ENCODE data around the gene MTX1.
A peak's percentile ranks its signal among the peaks of the same experiment; 100 is the strongest.
"Not testable (repeated sequence)": the region's sequence is repeated elsewhere in the genome, so short reads cannot be mapped to it uniquely, and the experiment has no call there.

Gene MTX1

GRCh38 chr1:155189926-155190325, 18.6 kb upstream of the MTX1 start:
- DNase-seq, result not testable (repeated sequence)

- DNase-seq, result no peak
Observed at GRCh38 chr1:155191904-155192303, 16.6 kb upstream of the MTX1 start.

GRCh38 chr1:155192346-155193274, 15.9 kb upstream of the MTX1 start:
- peak; percentile 80 for DNase-seq

GRCh38 chr1:155193275-155193990, 15.1 kb upstream of the MTX1 start:
- DNase-seq, result peak; percentile 90

GRCh38 chr1:155193991-155194240, 14.6 kb upstream of the MTX1 start:
- not testable (repeated sequence) for DNase-seq

- DNase-seq, result peak; percentile 41
Observed at GRCh38 chr1:155195201-155196102, 13.0 kb upstream of the MTX1 start.

- DNase-seq, result no peak
Observed at GRCh38 chr1:155196103-155196892, 12.2 kb upstream of the MTX1 start.

- no peak for DNase-seq
Observed at GRCh38 chr1:155196893-155197638, 11.4 kb upstream of the MTX1 start.

GRCh38 chr1:155197901-155198546, 10.5 kb upstream of the MTX1 start:
- no peak for DNase-seq

- no peak for DNase-seq
Observed at GRCh38 chr1:155198547-155198906, 10.0 kb upstream of the MTX1 start.

- no peak for DNase-seq
Observed at GRCh38 chr1:155199792-155200191, 8.7 kb upstream of the MTX1 start.

GRCh38 chr1:155200920-155201319, 7.6 kb upstream of the MTX1 start:
- DNase-seq, result no peak

GRCh38 chr1:155202198-155202597, 6.3 kb upstream of the MTX1 start:
- DNase-seq, result no peak

- DNase-seq, result no peak
Observed at GRCh38 chr1:155202731-155203515, 5.6 kb upstream of the MTX1 start.

GRCh38 chr1:155205035-155205434, 3.5 kb upstream of the MTX1 start:
- no peak for DNase-seq

GRCh38 chr1:155205969-155206593, 2.4 kb upstream of the MTX1 start:
- DNase-seq, result no peak

GRCh38 chr1:155206891-155207805, 1.3 kb upstream of the MTX1 start:
- peak; percentile 83 for DNase-seq

- peak; percentile 80 for DNase-seq
Observed at GRCh38 chr1:155207806-155208540, 522 bp upstream of the MTX1 start, which contains the start of gene THBS3. TSS of gene THBS3 (minus strand) at chr1:155207897. CDS start at chr1:155207876, 21 bp downstream.
